ENCODE results near the gene GPR15LG. TPM values are rescaled to one million over a fixed set of nuclear protein-coding genes. Genes with fewer than 3 reads are reported as not detected.

The GPR15LG gene
- total and polyA plus RNA-seq, 10 of the 15 experiments (the other 5 are each of a cell fraction or from before 2014, with no cell fraction given), result 1.1 to 12.2 (median 1.4) TPM

DNA sequence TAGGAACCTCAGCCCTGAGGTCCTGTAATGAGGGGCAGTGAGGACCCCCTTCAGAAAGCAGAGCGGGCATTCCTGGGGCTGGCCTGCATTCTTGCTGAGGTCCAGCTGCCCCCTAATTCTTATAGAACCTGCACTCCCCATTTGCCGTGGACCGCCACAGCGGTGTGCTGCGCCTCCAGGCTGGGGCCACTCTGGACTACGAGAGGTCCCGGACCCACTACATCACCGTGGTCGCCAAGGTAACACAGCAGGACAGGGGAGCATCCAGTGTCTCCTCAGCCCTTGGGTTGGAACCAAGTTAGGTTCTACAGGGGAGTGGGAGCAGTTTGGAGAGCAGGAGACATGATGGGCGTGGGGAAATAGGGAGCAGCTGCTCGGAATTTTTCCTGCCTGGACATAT, 28.1 kb downstream of the GPR15LG start:
- Histone ChIP-seq H2AFZ (ENCODE audit: control insufficient read depth, low read depth, low read length) (no peak overlapping the region), H3K4me3 (no peak overlapping the region), H3K79me2 (ENCODE audit: control insufficient read depth, insufficient read depth, low read length) (no peaks in the 10 kb centered on the region), H3K9ac (ENCODE audit: control insufficient read depth, insufficient read depth, low read length) (no peak overlapping the region), H3K9me3 (replicated peaks; ENCODE audit: control insufficient read depth, insufficient read depth, low read length) (no peaks in the 10 kb centered on the region), H4K20me1 (ENCODE audit: control insufficient read depth, insufficient read depth) (no peaks in the 10 kb centered on the region), H3K27ac (ENCODE audit: control insufficient read depth, insufficient read depth) (no peak overlapping the region), H3K4me2 (ENCODE audit: control insufficient read depth, insufficient read depth) (no peak overlapping the region), H3K4me1 (ENCODE audit: control insufficient read depth, insufficient read depth, low read length) (no peaks in the 10 kb centered on the region), H3K27me3 (replicated peaks in 1 of 2; ENCODE audit: control insufficient read depth in 2 of 2, insufficient read depth in 2 of 2, low read length in 1 of 2) (peaks cover 0 to 4% of the 10 kb centered on the region in 2 experiments; a peak in 3 of 4 replicates), H3K36me3 (ENCODE audit: control insufficient read depth in 2 of 2, insufficient read depth in 2 of 2, low read length in 1 of 2) (no peaks in the 10 kb centered on the region)
- BruUV-seq (replicated peaks), result no TSS peak
- intact Hi-C loops (cut with micrococcal nuclease; ENCODE audit: unreplicated experiment), result no loop called here
- FAIRE-seq (no peak), DNase-seq (ENCODE audit: low read depth, low spot score) (no peak), ATAC-seq (no peak)
- TF ChIP-seq STAT3 (IDR thresholded peaks at IDR 0.05; ENCODE audit: low read depth, low read length) (no peak), YBX1 (IDR thresholded peaks at IDR 0.05) (no peak), GATAD2B (conservative IDR thresholded peaks at IDR 0.05; ENCODE audit: low read depth) (no peak), SPI1 (IDR thresholded peaks at IDR 0.05; ENCODE audit: borderline replicate concordance, insufficient read depth, low read depth, low read length) (no peak), BCL11A (IDR thresholded peaks at IDR 0.05; ENCODE audit: low read depth, low read length) (no peak), CHD1 (IDR thresholded peaks at IDR 0.05; ENCODE audit: low read depth, low read length) (no peak), TBL1XR1 (IDR thresholded peaks at IDR 0.05; ENCODE audit: low read depth, low read length) (no peak)
- TF ChIP-seq, protein P1, sequence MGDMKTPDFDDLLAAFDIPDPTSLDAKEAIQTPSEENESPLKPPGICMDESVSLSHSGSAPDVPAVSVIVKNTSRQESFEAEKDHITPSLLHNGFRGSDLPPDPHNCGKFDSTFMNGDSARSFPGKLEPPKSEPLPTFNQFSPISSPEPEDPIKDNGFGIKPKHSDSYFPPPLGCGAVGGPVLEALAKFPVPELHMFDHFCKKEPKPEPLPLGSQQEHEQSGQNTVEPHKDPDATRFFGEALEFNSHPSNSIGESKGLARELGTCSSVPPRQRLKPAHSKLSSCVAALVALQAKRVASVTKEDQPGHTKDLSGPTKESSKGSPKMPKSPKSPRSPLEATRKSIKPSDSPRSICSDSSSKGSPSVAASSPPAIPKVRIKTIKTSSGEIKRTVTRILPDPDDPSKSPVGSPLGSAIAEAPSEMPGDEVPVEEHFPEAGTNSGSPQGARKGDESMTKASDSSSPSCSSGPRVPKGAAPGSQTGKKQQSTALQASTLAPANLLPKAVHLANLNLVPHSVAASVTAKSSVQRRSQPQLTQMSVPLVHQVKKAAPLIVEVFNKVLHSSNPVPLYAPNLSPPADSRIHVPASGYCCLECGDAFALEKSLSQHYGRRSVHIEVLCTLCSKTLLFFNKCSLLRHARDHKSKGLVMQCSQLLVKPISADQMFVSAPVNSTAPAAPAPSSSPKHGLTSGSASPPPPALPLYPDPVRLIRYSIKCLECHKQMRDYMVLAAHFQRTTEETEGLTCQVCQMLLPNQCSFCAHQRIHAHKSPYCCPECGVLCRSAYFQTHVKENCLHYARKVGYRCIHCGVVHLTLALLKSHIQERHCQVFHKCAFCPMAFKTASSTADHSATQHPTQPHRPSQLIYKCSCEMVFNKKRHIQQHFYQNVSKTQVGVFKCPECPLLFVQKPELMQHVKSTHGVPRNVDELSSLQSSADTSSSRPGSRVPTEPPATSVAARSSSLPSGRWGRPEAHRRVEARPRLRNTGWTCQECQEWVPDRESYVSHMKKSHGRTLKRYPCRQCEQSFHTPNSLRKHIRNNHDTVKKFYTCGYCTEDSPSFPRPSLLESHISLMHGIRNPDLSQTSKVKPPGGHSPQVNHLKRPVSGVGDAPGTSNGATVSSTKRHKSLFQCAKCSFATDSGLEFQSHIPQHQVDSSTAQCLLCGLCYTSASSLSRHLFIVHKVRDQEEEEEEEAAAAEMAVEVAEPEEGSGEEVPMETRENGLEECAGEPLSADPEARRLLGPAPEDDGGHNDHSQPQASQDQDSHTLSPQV (IDR thresholded peaks at IDR 0.05), result no peak
- TF ChIP-seq, protein P2, sequence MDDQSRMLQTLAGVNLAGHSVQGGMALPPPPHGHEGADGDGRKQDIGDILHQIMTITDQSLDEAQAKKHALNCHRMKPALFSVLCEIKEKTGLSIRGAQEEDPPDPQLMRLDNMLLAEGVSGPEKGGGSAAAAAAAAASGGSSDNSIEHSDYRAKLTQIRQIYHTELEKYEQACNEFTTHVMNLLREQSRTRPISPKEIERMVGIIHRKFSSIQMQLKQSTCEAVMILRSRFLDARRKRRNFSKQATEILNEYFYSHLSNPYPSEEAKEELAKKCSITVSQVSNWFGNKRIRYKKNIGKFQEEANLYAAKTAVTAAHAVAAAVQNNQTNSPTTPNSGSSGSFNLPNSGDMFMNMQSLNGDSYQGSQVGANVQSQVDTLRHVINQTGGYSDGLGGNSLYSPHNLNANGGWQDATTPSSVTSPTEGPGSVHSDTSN (IDR thresholded peaks at IDR 0.05; ENCODE audit: insufficient replicate concordance, low read depth, low read length), result no peak
- WGBS (ENCODE audit: insufficient coverage, insufficient replicate concordance, low lambda C conversion rate, missing lambda C conversion rate), result 50% methylated on average over 11 of the region's 11 CpGs
- POLR2A ChIA-PET, result no interaction called here
- in situ Hi-C loops (cut with MboI), result loop anchor here (10.0 kb wide), 1 partner anchor 57 kb away; no protein-coding TSS in a partner anchor
- SMC1A ChIA-PET (ENCODE audit: uncharacterized antibody, unreplicated experiment), result interaction anchor here (0.7 to 15.0 kb wide), 8 partner anchors 14 to 57 kb away, joined by 3 to 155 read pairs (median 6); no protein-coding TSS in a partner anchor
- CTCF ChIA-PET, result interaction anchor here (1.0 to 28.3 kb wide), 5 partner anchors 28 to 142 kb away, joined by 3 to 788 read pairs (median 3); partner anchors contain the start of genes GHITM and GPR15LG
- RAD21 ChIA-PET (ENCODE audit: unreplicated experiment), result interaction anchor here (0.6 to 3.6 kb wide), 7 partner anchors 28 to 63 kb away, joined by 3 to 74 read pairs (median 3); partner anchors contain the start of genes GHITM and GPR15LG

All from GM12878 (cell line).